OCI-LY3 (cell line): ENCODE measurements around the gene SRR.

Experiments used
- H2AFZ ChIP-seq: fragments of 200-600, 300-600 bp; shearing (Covaris generic); 2 replicates; pipeline ENCODE4 v1.6.0; 2014; ENCODE audit warnings: antibody characterized with exemption, low read depth, low read length
- H3K27ac ChIP-seq: fragments of 200-600, 300-600 bp; sonication (generic); 2 replicates; pipeline ENCODE4 v1.5.1; 2014; ENCODE audit warnings: mild to moderate bottlenecking, low read length, moderate library complexity, mixed read lengths
- H3K27me3 ChIP-seq: fragments of 200-600, 300-600 bp; sonication (generic); 2 replicates; pipeline ENCODE4 v1.6.1; 2014; ENCODE audit warnings: low read depth, low read length, mixed read lengths
- H3K36me3 ChIP-seq: fragments of 200-600, 300-600 bp; sonication (generic); replicated peaks from 2 replicates; pipeline ENCODE3; 2014; ENCODE audit warnings: low read depth, low read length, mixed read lengths
- H3K4me1 ChIP-seq: fragments of 300-600, 200-600 bp; sonication (generic); 2 replicates; pipeline ENCODE4 v1.6.1; 2014; ENCODE audit warnings: low read length, mixed read lengths
- H3K4me2 ChIP-seq: fragments of 200-600, 300-600 bp; sonication (generic); 2 replicates; pipeline ENCODE4 v1.6.1; 2014; ENCODE audit warnings: low read length, mixed read lengths
- H3K4me3 ChIP-seq: fragments of 300-600, 200-600 bp; sonication (generic); 2 replicates; pipeline ENCODE4 v1.5.1; 2014; ENCODE audit warnings: antibody characterized with exemption, mild to moderate bottlenecking, low read length, moderate library complexity
- H3K79me2 ChIP-seq: fragments of 300-600, 200-600 bp; shearing (Covaris generic); 2 replicates; pipeline ENCODE4 v1.6.1; 2014; ENCODE audit warnings: mild to moderate bottlenecking, low read length, mixed read lengths
- H3K9ac ChIP-seq: fragments of 300-600, 200-600 bp; shearing (Covaris generic); 2 replicates; pipeline ENCODE4 v1.6.0; 2014; ENCODE audit warnings: mild to moderate bottlenecking, low read length, moderate library complexity
- H3K9me3 ChIP-seq: fragments of 200-600, 300-600 bp; shearing (Covaris generic); 2 replicates; pipeline ENCODE4 v1.6.1; 2014; ENCODE audit warnings: low read length, mixed read lengths; ENCODE audit not compliant: insufficient read depth
- H4K20me1 ChIP-seq: fragments of 200-600, 300-600 bp; sonication (generic); 2 replicates; pipeline ENCODE4 v1.6.1; 2016; ENCODE audit warnings: low read length, mixed read lengths; ENCODE audit not compliant: insufficient read depth
- CTCF ChIP-seq: fragments of 200-600, 300-600 bp; sonication (generic); IDR thresholded peaks from 2 replicates; pipeline ENCODE4 v1.5.1; 2014; ENCODE audit warnings: antibody characterized with exemption, low read length, low read depth
- EZH2phosphoT487 ChIP-seq: fragments of 200-600 bp; shearing (Covaris generic); IDR thresholded peaks from 2 replicates; pipeline ENCODE4 v1.6.1; 2018; ENCODE audit warnings: antibody characterized with exemption, mixed run types, low read depth

SRR gene

DNA sequence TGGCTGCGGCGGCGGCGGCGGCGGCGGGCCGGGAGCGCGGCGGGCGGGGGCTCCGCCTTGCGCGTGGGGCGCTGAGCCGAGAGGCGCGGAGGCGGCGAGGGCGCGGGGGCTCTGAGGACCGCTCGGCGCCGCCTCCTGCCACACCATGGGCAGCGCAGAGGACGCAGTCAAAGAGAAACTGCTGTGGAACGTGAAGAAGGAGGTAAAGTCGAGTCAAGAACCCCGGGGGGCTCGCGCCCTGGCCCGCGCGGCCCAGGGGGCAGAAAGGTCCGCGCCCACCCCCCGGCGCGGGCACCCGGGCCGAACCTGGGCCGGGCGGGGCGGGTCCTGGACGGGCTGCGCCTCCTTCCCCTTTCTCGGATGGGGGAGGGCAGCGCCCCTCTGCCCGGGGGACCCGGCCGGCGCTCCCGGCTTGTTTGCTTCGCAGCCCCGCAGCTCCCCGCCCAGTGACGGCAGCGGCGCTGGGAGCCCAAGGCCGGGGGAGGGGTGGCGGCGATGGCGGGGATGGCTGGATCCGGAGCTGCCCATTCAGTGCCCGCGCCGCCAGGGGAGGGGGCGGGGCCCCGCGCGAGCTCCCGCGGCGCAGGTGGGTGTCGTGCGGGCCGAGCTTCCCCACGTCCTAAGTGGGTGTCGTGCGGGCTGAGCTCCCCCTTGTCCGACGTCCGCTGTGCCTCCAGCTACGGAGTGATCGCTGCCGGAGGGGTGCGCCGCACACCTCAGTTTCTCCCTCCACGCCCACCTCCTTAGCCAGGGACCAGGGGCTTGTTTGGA lies 34.0 kb downstream of the SRR start:
- peaks cover 41% of the 10 kb centered on the region for H3K79me2 ChIP-seq
- no peak overlapping the region for H3K27ac ChIP-seq
- H3K4me1 ChIP-seq: peaks cover 12% of the 10 kb centered on the region
- no peaks in the 10 kb centered on the region for H4K20me1 ChIP-seq
- peak overlapping the region; percentile 60; the same call in 1 of the 2 replicates for H2AFZ ChIP-seq
- no peaks in the 10 kb centered on the region for H3K9me3 ChIP-seq
- peak overlapping the region; percentile 91 for H3K9ac ChIP-seq
- H3K4me3 ChIP-seq: peak overlapping the region; percentile 91
- peak overlapping the region; percentile 65 for H3K4me2 ChIP-seq
- no peaks in the 10 kb centered on the region for H3K27me3 ChIP-seq
- peaks cover 23% of the 10 kb centered on the region for H3K36me3 ChIP-seq
- TF ChIP-seq CTCF: no peak

DNA sequence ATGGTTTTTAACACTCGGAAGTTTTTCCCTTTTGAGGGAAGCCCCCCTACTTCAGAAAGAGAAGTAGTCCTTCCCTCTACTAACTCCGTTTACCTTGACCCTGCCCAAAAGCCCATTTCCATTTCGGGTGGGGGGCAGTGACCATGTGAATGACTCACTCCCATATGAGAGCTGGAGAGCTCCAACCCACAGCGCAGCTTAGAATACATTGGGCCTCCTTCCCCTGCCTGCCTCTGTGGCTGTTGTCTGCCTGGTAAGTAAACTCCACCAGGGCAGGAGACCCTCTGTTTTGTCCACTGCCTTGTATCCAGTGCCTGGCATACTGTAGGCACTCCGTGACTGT lies 34.5 kb downstream of the SRR start:
- TF ChIP-seq CTCF (no peak), EZH2phosphoT487 (no peak)
- Histone ChIP-seq H4K20me1 (no peaks in the 10 kb centered on the region), H3K9me3 (no peaks in the 10 kb centered on the region), H3K79me2 (peaks cover 36% of the 10 kb centered on the region), H3K4me2 (peak overlapping the region; percentile 65), H2AFZ (peak overlapping the region; percentile 60; the same call in 1 of the 2 replicates), H3K9ac (peak overlapping the region; percentile 91; the same call in 1 of the 2 replicates), H3K4me1 (peaks cover 12% of the 10 kb centered on the region), H3K27ac (no peak overlapping the region), H3K27me3 (no peaks in the 10 kb centered on the region), H3K36me3 (peaks cover 17% of the 10 kb centered on the region), H3K4me3 (peak overlapping the region; percentile 91)

DNA sequence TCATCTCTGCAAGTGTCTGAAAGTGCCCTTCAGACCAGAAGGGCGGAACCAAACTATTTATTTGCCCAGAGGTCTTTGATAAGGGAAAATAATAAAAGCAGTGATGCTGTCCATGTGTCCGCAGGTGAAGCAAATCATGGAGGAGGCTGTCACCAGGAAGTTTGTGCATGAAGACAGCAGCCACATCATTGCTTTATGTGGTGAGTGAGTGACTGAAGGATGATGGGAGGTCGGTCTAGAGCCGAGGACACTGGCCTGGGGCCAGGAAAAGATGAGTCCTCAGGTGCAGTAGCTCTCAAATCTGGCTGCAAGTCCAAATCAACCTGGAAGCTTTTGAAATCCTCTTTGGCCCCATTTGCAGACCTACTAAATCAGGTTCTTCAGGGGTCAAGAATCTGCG lies 39.7 kb downstream of the SRR start:
- Histone ChIP-seq H3K9ac (no peak overlapping the region), H3K27ac (no peak overlapping the region), H3K4me2 (no peak overlapping the region), H3K4me1 (peaks cover under 1% of the 10 kb centered on the region; the same call in 1 of the 2 replicates), H3K4me3 (no peak overlapping the region), H3K27me3 (no peaks in the 10 kb centered on the region), H2AFZ (no peak overlapping the region), H3K36me3 (no peaks in the 10 kb centered on the region), H3K9me3 (no peaks in the 10 kb centered on the region), H3K79me2 (no peaks in the 10 kb centered on the region), H4K20me1 (no peaks in the 10 kb centered on the region)
- no peak for TF ChIP-seq EZH2phosphoT487
- TF ChIP-seq CTCF: no peak

DNA sequence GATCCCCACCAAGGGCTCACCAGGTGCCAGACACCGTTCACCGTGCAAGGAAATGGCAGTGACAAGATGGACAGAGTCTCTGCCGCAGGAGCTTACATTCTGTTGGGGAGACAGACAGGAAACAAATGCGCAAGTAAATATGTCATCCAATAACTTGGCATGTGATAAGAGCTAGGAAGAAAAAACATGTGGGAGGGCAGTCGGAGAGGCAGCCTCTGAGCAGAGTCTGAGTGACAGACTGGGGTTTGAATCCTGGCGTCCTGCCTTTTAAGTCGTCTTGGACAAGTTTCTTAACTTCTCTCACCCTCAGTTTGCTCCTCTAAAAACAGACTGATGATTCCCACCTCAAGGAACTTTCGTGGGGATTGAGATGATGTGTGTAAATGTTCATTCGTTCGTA lies 40.8 kb downstream of the SRR start:
- Histone ChIP-seq H3K79me2 (no peaks in the 10 kb centered on the region), H2AFZ (no peak overlapping the region), H3K9ac (no peak overlapping the region), H4K20me1 (no peaks in the 10 kb centered on the region), H3K36me3 (no peaks in the 10 kb centered on the region), H3K4me3 (no peak overlapping the region), H3K9me3 (no peaks in the 10 kb centered on the region), H3K27ac (no peak overlapping the region), H3K27me3 (no peaks in the 10 kb centered on the region), H3K4me1 (no peaks in the 10 kb centered on the region), H3K4me2 (no peak overlapping the region)
- TF ChIP-seq CTCF (no peak), EZH2phosphoT487 (no peak)
